ENCODE measurements around the gene TNIK. TPM values are rescaled to one million over a fixed set of nuclear protein-coding genes. Genes with fewer than 3 reads are reported as not detected.

TNIK gene
- total and polyA plus RNA-seq, 2 donors: 6.5 to 9.0 TPM

GRCh38 chr3:171193693-171194092 is 266.5 kb downstream of the TNIK start:
- 97% methylated on average over 1 of the region's 1 CpG for WGBS
- DNase-seq (ENCODE audit: low read depth in 6 of 9, low spot score in 9 of 9): no peak
- Histone ChIP-seq H3K4me3 (ENCODE audit: low read length in 2 of 2) (no peak overlapping the region), H3K27ac (ENCODE audit: low read depth in 1 of 2, low read length in 1 of 2) (no peak overlapping the region), H3K9me3 (ENCODE audit: control insufficient read depth in 2 of 2, insufficient read depth in 1 of 2, low read length in 1 of 2) (no peaks in the 10 kb centered on the region), H3K27me3 (ENCODE audit: control insufficient read depth in 2 of 2, insufficient read depth in 1 of 2, low read length in 1 of 2) (no peaks in the 10 kb centered on the region), H3K4me1 (ENCODE audit: control insufficient read depth in 2 of 2, insufficient read depth in 2 of 2, low read length in 2 of 2) (no peaks in the 10 kb centered on the region), H3K36me3 (ENCODE audit: control insufficient read depth in 2 of 2, insufficient read depth in 2 of 2, low read length in 1 of 2) (no peaks in the 10 kb centered on the region)

- H3K9me3 ChIP-seq (ENCODE audit: control insufficient read depth in 2 of 2, insufficient read depth in 1 of 2, low read length in 1 of 2): no peaks in the 10 kb centered on the region
- WGBS: 92% methylated on average over 2 of the region's 2 CpGs
- H3K27me3 ChIP-seq (ENCODE audit: control insufficient read depth in 2 of 2, insufficient read depth in 1 of 2, low read length in 1 of 2): no peaks in the 10 kb centered on the region
- no peaks in the 10 kb centered on the region for H3K4me1 ChIP-seq (ENCODE audit: control insufficient read depth in 2 of 2, insufficient read depth in 2 of 2, low read length in 2 of 2)
- DNase-seq (ENCODE audit: low read depth in 6 of 9, low spot score in 9 of 9): no peak
- no peak overlapping the region for H3K4me3 ChIP-seq (ENCODE audit: low read length in 2 of 2)
- H3K27ac ChIP-seq (ENCODE audit: low read depth in 1 of 2, low read length in 1 of 2): no peak overlapping the region
- no peaks in the 10 kb centered on the region for H3K36me3 ChIP-seq (ENCODE audit: control insufficient read depth in 2 of 2, insufficient read depth in 2 of 2, low read length in 1 of 2)
Observed at GRCh38 chr3:171192176-171192854, 267.9 kb downstream of the TNIK start.

- no peaks in the 10 kb centered on the region for H3K27me3 ChIP-seq (ENCODE audit: control insufficient read depth in 2 of 2, insufficient read depth in 1 of 2, low read length in 1 of 2)
- H3K4me1 ChIP-seq (ENCODE audit: control insufficient read depth in 2 of 2, insufficient read depth in 2 of 2, low read length in 2 of 2): no peaks in the 10 kb centered on the region
- DNase-seq (ENCODE audit: low read depth in 6 of 9, low spot score in 9 of 9): no peak
- no peak overlapping the region for H3K27ac ChIP-seq (ENCODE audit: low read depth in 1 of 2, low read length in 1 of 2)
- 41% methylated on average over 1 of the region's 1 CpG for WGBS
- no peaks in the 10 kb centered on the region for H3K9me3 ChIP-seq (ENCODE audit: control insufficient read depth in 2 of 2, insufficient read depth in 1 of 2, low read length in 1 of 2)
- H3K4me3 ChIP-seq (ENCODE audit: low read length in 2 of 2): no peak overlapping the region
- no peaks in the 10 kb centered on the region for H3K36me3 ChIP-seq (ENCODE audit: control insufficient read depth in 2 of 2, insufficient read depth in 2 of 2, low read length in 1 of 2)
Observed at GRCh38 chr3:171190668-171191067, 269.5 kb downstream of the TNIK start.

GRCh38 chr3:171189394-171190080 is 270.7 kb downstream of the TNIK start:
- 97% methylated on average over 3 of the region's 3 CpGs for whole genome bisulfite sequencing
- H3K27ac ChIP-seq (ENCODE audit: low read depth in 1 of 2, low read length in 1 of 2): no peak overlapping the region
- no peak for DNase-seq (ENCODE audit: low read depth in 6 of 9, low spot score in 9 of 9)
- H3K4me3 ChIP-seq (ENCODE audit: low read length in 2 of 2): no peak overlapping the region
- no peaks in the 10 kb centered on the region for H3K36me3 ChIP-seq (ENCODE audit: control insufficient read depth in 2 of 2, insufficient read depth in 2 of 2, low read length in 1 of 2)
- no peaks in the 10 kb centered on the region for H3K27me3 ChIP-seq (ENCODE audit: control insufficient read depth in 2 of 2, insufficient read depth in 1 of 2, low read length in 1 of 2)
- H3K9me3 ChIP-seq (ENCODE audit: control insufficient read depth in 2 of 2, insufficient read depth in 1 of 2, low read length in 1 of 2): no peaks in the 10 kb centered on the region
- H3K4me1 ChIP-seq (ENCODE audit: control insufficient read depth in 2 of 2, insufficient read depth in 2 of 2, low read length in 2 of 2): no peaks in the 10 kb centered on the region

GRCh38 chr3:171187706-171188290 is 272.4 kb downstream of the TNIK start:
- Histone ChIP-seq H3K27ac (ENCODE audit: low read depth in 1 of 2, low read length in 1 of 2) (no peak overlapping the region), H3K27me3 (ENCODE audit: control insufficient read depth in 2 of 2, insufficient read depth in 1 of 2, low read length in 1 of 2) (no peaks in the 10 kb centered on the region), H3K9me3 (ENCODE audit: control insufficient read depth in 2 of 2, insufficient read depth in 1 of 2, low read length in 1 of 2) (no peaks in the 10 kb centered on the region), H3K4me3 (ENCODE audit: low read length in 2 of 2) (no peak overlapping the region), H3K4me1 (ENCODE audit: control insufficient read depth in 2 of 2, insufficient read depth in 2 of 2, low read length in 2 of 2) (no peaks in the 10 kb centered on the region), H3K36me3 (ENCODE audit: control insufficient read depth in 2 of 2, insufficient read depth in 2 of 2, low read length in 1 of 2) (peaks cover 0 to 3% of the 10 kb centered on the region in 2 donors)
- peak in 6 of 9 donors; percentile 2 to 41 (median 9) for DNase-seq (ENCODE audit: low read depth in 6 of 9, low spot score in 9 of 9)
- 72% methylated on average over 5 of the region's 5 CpGs for WGBS

DNA sequence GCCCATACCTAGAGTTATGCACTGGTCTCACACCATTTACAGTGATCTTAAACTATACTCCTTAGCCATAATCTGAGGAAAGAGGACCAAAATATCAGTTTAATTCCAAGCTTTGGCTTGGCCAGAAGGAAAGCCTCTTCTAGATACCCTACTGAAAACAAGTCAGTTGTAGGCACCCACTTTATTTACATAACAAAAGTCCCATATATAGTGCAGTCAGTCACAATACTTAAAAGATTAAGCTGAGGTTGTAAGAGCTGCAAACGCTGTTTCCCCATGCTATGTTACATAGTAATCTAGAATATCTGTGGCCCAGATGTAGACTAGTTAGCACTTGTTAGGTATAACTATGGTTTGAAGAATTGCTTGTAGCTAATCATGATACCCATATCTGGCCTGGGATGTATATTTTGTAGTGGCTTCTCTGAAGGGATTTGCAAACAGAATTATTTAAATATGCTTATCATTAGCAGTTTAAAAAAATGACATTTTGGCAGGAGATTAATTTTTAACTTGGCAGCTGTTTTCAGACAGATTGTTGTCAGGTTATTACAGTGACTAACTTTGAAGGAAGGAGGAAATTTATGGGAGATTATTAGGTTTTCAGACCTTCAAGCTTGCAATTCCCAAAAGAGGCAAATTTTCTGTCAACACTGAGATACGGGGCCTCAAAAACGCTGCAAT is 273.2 kb downstream of the TNIK start:
- Histone ChIP-seq H3K27ac (ENCODE audit: low read depth in 1 of 2, low read length in 1 of 2) (no peak overlapping the region), H3K4me3 (ENCODE audit: low read length in 2 of 2) (no peak overlapping the region), H3K9me3 (ENCODE audit: control insufficient read depth in 2 of 2, insufficient read depth in 1 of 2, low read length in 1 of 2) (no peaks in the 10 kb centered on the region), H3K27me3 (ENCODE audit: control insufficient read depth in 2 of 2, insufficient read depth in 1 of 2, low read length in 1 of 2) (no peaks in the 10 kb centered on the region), H3K36me3 (ENCODE audit: control insufficient read depth in 2 of 2, insufficient read depth in 2 of 2, low read length in 1 of 2) (peaks cover 0 to 3% of the 10 kb centered on the region in 2 donors), H3K4me1 (ENCODE audit: control insufficient read depth in 2 of 2, insufficient read depth in 2 of 2, low read length in 2 of 2) (no peaks in the 10 kb centered on the region)
- WGBS: 95% methylated on average over 3 of the region's 3 CpGs
- DNase-seq (ENCODE audit: low read depth in 6 of 9, low spot score in 9 of 9): no peak

GRCh38 chr3:171186383-171186782 is 273.8 kb downstream of the TNIK start:
- Histone ChIP-seq H3K27ac (ENCODE audit: low read depth in 1 of 2, low read length in 1 of 2) (no peak overlapping the region), H3K36me3 (ENCODE audit: control insufficient read depth in 2 of 2, insufficient read depth in 2 of 2, low read length in 1 of 2) (peaks cover 0 to 3% of the 10 kb centered on the region in 2 donors), H3K27me3 (ENCODE audit: control insufficient read depth in 2 of 2, insufficient read depth in 1 of 2, low read length in 1 of 2) (no peaks in the 10 kb centered on the region), H3K9me3 (ENCODE audit: control insufficient read depth in 2 of 2, insufficient read depth in 1 of 2, low read length in 1 of 2) (no peaks in the 10 kb centered on the region), H3K4me1 (ENCODE audit: control insufficient read depth in 2 of 2, insufficient read depth in 2 of 2, low read length in 2 of 2) (no peaks in the 10 kb centered on the region), H3K4me3 (ENCODE audit: low read length in 2 of 2) (no peak overlapping the region)
- DNase-seq (ENCODE audit: low read depth in 6 of 9, low spot score in 9 of 9): no peak

GRCh38 chr3:171185959-171186358 is 274.2 kb downstream of the TNIK start:
- 97% methylated on average over 1 of the region's 1 CpG for WGBS
- H3K27ac ChIP-seq (ENCODE audit: low read depth in 1 of 2, low read length in 1 of 2): no peak overlapping the region
- DNase-seq (ENCODE audit: low read depth in 6 of 9, low spot score in 9 of 9): no peak
- no peaks in the 10 kb centered on the region for H3K9me3 ChIP-seq (ENCODE audit: control insufficient read depth in 2 of 2, insufficient read depth in 1 of 2, low read length in 1 of 2)
- H3K36me3 ChIP-seq (ENCODE audit: control insufficient read depth in 2 of 2, insufficient read depth in 2 of 2, low read length in 1 of 2): peaks cover 0 to 3% of the 10 kb centered on the region in 2 donors
- H3K4me3 ChIP-seq (ENCODE audit: low read length in 2 of 2): no peak overlapping the region
- no peaks in the 10 kb centered on the region for H3K4me1 ChIP-seq (ENCODE audit: control insufficient read depth in 2 of 2, insufficient read depth in 2 of 2, low read length in 2 of 2)
- no peaks in the 10 kb centered on the region for H3K27me3 ChIP-seq (ENCODE audit: control insufficient read depth in 2 of 2, insufficient read depth in 1 of 2, low read length in 1 of 2)

DNA sequence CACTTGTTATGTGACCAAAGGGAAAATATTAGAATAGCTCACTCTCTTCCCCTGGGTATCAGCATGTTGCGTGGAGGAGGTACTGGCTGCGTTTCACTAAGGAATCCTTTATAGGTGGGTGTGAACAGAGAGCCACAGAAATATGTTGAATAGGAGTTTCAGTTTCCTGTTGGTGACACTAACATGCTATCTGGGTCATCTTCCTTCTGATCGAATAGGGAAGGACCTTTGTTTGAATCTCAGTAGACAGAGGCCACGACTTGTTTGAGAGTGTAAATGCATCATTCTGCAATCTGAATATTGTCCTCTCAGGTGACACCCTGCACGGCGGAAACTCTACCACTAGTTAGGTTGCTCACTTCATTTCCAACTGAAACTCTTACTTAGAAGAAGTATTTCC is 275.8 kb downstream of the TNIK start:
- Histone ChIP-seq H3K4me1 (ENCODE audit: control insufficient read depth in 2 of 2, insufficient read depth in 2 of 2, low read length in 2 of 2) (no peaks in the 10 kb centered on the region), H3K36me3 (ENCODE audit: control insufficient read depth in 2 of 2, insufficient read depth in 2 of 2, low read length in 1 of 2) (peaks cover 0 to 3% of the 10 kb centered on the region in 2 donors), H3K9me3 (ENCODE audit: control insufficient read depth in 2 of 2, insufficient read depth in 1 of 2, low read length in 1 of 2) (no peaks in the 10 kb centered on the region), H3K27ac (ENCODE audit: low read depth in 1 of 2, low read length in 1 of 2) (no peak overlapping the region), H3K4me3 (ENCODE audit: low read length in 2 of 2) (no peak overlapping the region), H3K27me3 (ENCODE audit: control insufficient read depth in 2 of 2, insufficient read depth in 1 of 2, low read length in 1 of 2) (no peaks in the 10 kb centered on the region)
- no peak for DNase-seq (ENCODE audit: low read depth in 6 of 9, low spot score in 9 of 9)
- 74% methylated on average over 6 of the region's 6 CpGs for WGBS
